Body of pancreas (tissue), 4 donors: ENCODE results near the gene ASTN2. TPM values are rescaled to one million over a fixed set of nuclear protein-coding genes. Genes with fewer than 3 reads are reported as not detected.
A peak's percentile ranks its signal among the peaks of the same experiment; 100 is the strongest.

Source experiments
- ATAC-seq: fragments of 150-250 bp; one replicate; pipeline ENCODE4 v1.9.1; 2016
- DNase-seq, 4 donors: peaks; one replicate each; pipeline ENCODE4 v3.0.0-alpha.2; 2019
- H3K27ac ChIP-seq, 4 donors: fragments of 200-600 bp; sonication (generic); 1 replicate in 3 of 4; 2 replicates in 1 of 4; pipeline versions ENCODE4 v1.5.1 to v1.6.1; 2016 to 2019; ENCODE audit warnings: mild to moderate bottlenecking in 1 of 4, mixed read lengths in 1 of 4, moderate library complexity in 1 of 4
- H3K27me3 ChIP-seq, 2 donors: fragments of 200-600 bp; sonication (generic); one replicate each; pipeline ENCODE4 v1.6.0; 2016; ENCODE audit warnings: mild to moderate bottlenecking in 1 of 2
- H3K36me3 ChIP-seq, 2 donors: fragments of 200-600 bp; sonication (generic); replicated peaks in 1 of 2; 2 replicates each; pipeline ENCODE4 v1.5.1; 2016; ENCODE audit warnings: low read depth in 2 of 2; ENCODE audit not compliant: insufficient read depth in 1 of 2
- H3K4me1 ChIP-seq: fragments of 200-600 bp; sonication (generic); one replicate; pipeline ENCODE4 v1.6.0; 2016
- H3K4me3 ChIP-seq, 2 donors: fragments of 200-600 bp; sonication (generic); 1 replicate in 1 of 2; 2 replicates in 1 of 2; pipeline ENCODE4 v1.5.1; 2016 to 2019
- H3K9me3 ChIP-seq, 3 donors: fragments of 200-600 bp; sonication (generic); 1 replicate in 2 of 3; 2 replicates in 1 of 3; pipeline ENCODE4 v1.5.1; 2016
- CTCF ChIP-seq, 7 experiments: fragments of 450-650 bp in 4 of 7; fragments of 200-600 bp in 3 of 7; sonication (generic) in 3 of 7; IDR thresholded peaks; one replicate each; pipeline ENCODE4 v1.5.1; 2016 to 2019; ENCODE audit warnings: antibody characterized with exemption in 7 of 7
- POLR2A ChIP-seq, 3 donors: fragments of 450-650 bp; IDR thresholded peaks; one replicate each; pipeline ENCODE4 v1.6.1; 2016; ENCODE audit warnings: antibody characterized with exemption in 3 of 3, mild to moderate bottlenecking in 2 of 3
- WGBS, 2 donors: methylation state at CpG; one replicate each; pipeline ENCODE4 v1.1.5; 2017; 5-methylcytosine and 5-hydroxymethylcytosine counted together
- intact Hi-C: fragments of 100-400 bp; cut with DNase I; formaldehyde crosslinking; loops from one replicate; pipeline ENCODE4 v1.15.1; 2023
- total RNA-seq, 2 donors: library from RNA; depleted of rRNA; stranded (reverse); fragments of >200 nt; gene quantifications; one replicate each; pipeline ENCODE4 v1.1.0, GENCODE V29; 2016

Gene ASTN2
- total RNA-seq, 2 donors from 2014 or later: 8.2 to 9.6 TPM

GRCh38 chr9:117413346-117414219, 1.3 kb downstream of the ASTN2 start:
- 1 to 2% methylated on average over 17 to 51 of the region's 51 CpGs for WGBS, 2 donors
- peaks cover 29% of the 10 kb centered on the region for H3K4me1 ChIP-seq
- TF ChIP-seq CTCF (IDR thresholded peaks at IDR 0.05): no peak
- no peak for TF ChIP-seq POLR2A (IDR thresholded peaks at IDR 0.05)
- peaks cover 0 to 5% of the 10 kb centered on the region in 2 donors for H3K27me3 ChIP-seq
- H3K4me3 ChIP-seq: peak overlapping the region; percentile 24 to 41
- H3K27ac ChIP-seq: no peak overlapping the region
- intact Hi-C loops: no loop called here
- no peaks in the 10 kb centered on the region for H3K36me3 ChIP-seq
- ATAC-seq (peak; percentile 5), DNase-seq (peak in 2 of 4 donors; percentile 8 to 39)
- H3K9me3 ChIP-seq: no peaks in the 10 kb centered on the region

- WGBS, 2 donors: 10 to 13% methylated on average over 14 to 24 of the region's 24 CpGs
- H3K27ac ChIP-seq: no peak overlapping the region
- intact Hi-C loops: no loop called here
- no peak for TF ChIP-seq POLR2A (IDR thresholded peaks at IDR 0.05)
- TF ChIP-seq CTCF (IDR thresholded peaks at IDR 0.05): no peak
- H3K27me3 ChIP-seq: peaks cover 0 to 5% of the 10 kb centered on the region in 2 donors
- no peaks in the 10 kb centered on the region for H3K9me3 ChIP-seq
- no peak overlapping the region for H3K4me3 ChIP-seq
- no peaks in the 10 kb centered on the region for H3K36me3 ChIP-seq
- H3K4me1 ChIP-seq: peaks cover 29% of the 10 kb centered on the region
- ATAC-seq: no peak
- peak in 1 of 4 donors; percentile 9 for DNase-seq
Observed at GRCh38 chr9:117412841-117413240, 2.0 kb downstream of the ASTN2 start.

- peak in 1 of 4 donors; percentile 21 for DNase-seq
- TF ChIP-seq POLR2A (IDR thresholded peaks at IDR 0.05): no peak
- no peak for TF ChIP-seq CTCF (IDR thresholded peaks at IDR 0.05)
- H3K4me3 ChIP-seq: no peak overlapping the region
- peaks cover 29% of the 10 kb centered on the region for H3K4me1 ChIP-seq
- no peaks in the 10 kb centered on the region for H3K36me3 ChIP-seq
- WGBS, 2 donors: 31 to 34% methylated on average over 13 to 17 of the region's 17 CpGs
- H3K27ac ChIP-seq: no peak overlapping the region
- intact Hi-C loops: no loop called here
- ATAC-seq: peak; percentile 26
- H3K9me3 ChIP-seq: no peaks in the 10 kb centered on the region
- peaks cover 0 to 5% of the 10 kb centered on the region in 2 donors for H3K27me3 ChIP-seq
Observed at GRCh38 chr9:117412006-117412715, 2.7 kb downstream of the ASTN2 start.

- H3K27ac ChIP-seq: no peak overlapping the region
- H3K4me3 ChIP-seq: no peak overlapping the region
- ATAC-seq: peak; percentile 80
- H3K36me3 ChIP-seq: no peaks in the 10 kb centered on the region
- WGBS, 2 donors: 3 to 5% methylated on average over 4 of the region's 4 CpGs
- DNase-seq: peak; percentile 78 to 82 (median 80)
- peaks cover 0 to 5% of the 10 kb centered on the region in 2 donors for H3K27me3 ChIP-seq
- H3K4me1 ChIP-seq: peaks cover 29% of the 10 kb centered on the region
- intact Hi-C loops: no loop called here
- TF ChIP-seq POLR2A (IDR thresholded peaks at IDR 0.05) (no peak), CTCF (IDR thresholded peaks at IDR 0.05) (peak; percentile 70 to 97 (median 96))
- no peaks in the 10 kb centered on the region for H3K9me3 ChIP-seq
Observed at GRCh38 chr9:117411547-117411946, 3.3 kb downstream of the ASTN2 start.
